Adrenal gland (tissue), 12 donors: ENCODE data around the gene TDRKH. TPM values are rescaled to one million over a fixed set of nuclear protein-coding genes. Genes with fewer than 3 reads are reported as not detected.

Experiments used
- DNase-seq, 7 donors: peaks; one replicate each; pipeline ENCODE4 v3.0.0-alpha.2; 2019 to 2020
- H3K27ac ChIP-seq, 5 donors: fragments of 200-600 bp; sonication (generic) in 4 of 5; 1 replicate in 3 of 5; 2 replicates in 2 of 5; pipeline versions ENCODE4 v1.5.1 to v1.8.0; 2016 to 2020; ENCODE audit warnings: mild to moderate bottlenecking in 1 of 5
- H3K27me3 ChIP-seq: fragments of 200-600 bp; 2 replicates; pipeline ENCODE4 v1.8.0; 2021
- H3K36me3 ChIP-seq, 2 donors: fragments of 200-600 bp; replicated peaks in 1 of 2; 1 replicate in 1 of 2; 2 replicates in 1 of 2; pipeline versions ENCODE4 v1.5.1 to v1.8.0; 2018 to 2022
- H3K4me1 ChIP-seq, 2 donors: fragments of 200-600 bp; replicated peaks in 1 of 2; 1 replicate in 1 of 2; 2 replicates in 1 of 2; pipeline versions ENCODE4 v1.5.1 to v1.8.0; 2018 to 2021
- H3K4me3 ChIP-seq, 4 donors: fragments of 200-600 bp; sonication (generic) in 3 of 4; one replicate each; pipeline ENCODE4 v1.5.1; 2016 to 2018
- H3K9me3 ChIP-seq, 3 donors: fragments of 200-600 bp; sonication (generic) in 1 of 3; replicated peaks in 1 of 3; 1 replicate in 2 of 3; 2 replicates in 1 of 3; pipeline versions ENCODE4 v1.5.1 to v1.8.0; 2016 to 2021
- POLR2A ChIP-seq, 2 donors: fragments of 450-650 bp; IDR thresholded peaks; one replicate each; pipeline ENCODE4 v1.6.1; 2017; ENCODE audit warnings: antibody characterized with exemption in 2 of 2, mild to moderate bottlenecking in 2 of 2, moderate library complexity in 1 of 2
- WGBS, 4 donors: extraction: QIAGEN DNeasy Blood & Tissue Kit in 2 of 4; methylation state at CpG; one replicate each; pipeline versions ENCODE4 v1.1.5 to v1.1.7; 2013 to 2017; 5-methylcytosine and 5-hydroxymethylcytosine counted together
- intact Hi-C, 2 donors: fragments of 100-400 bp; cut with DNase I; formaldehyde crosslinking; loops; one replicate each; pipeline versions ENCODE4 v1.14.1 to v1.15.0; 2022 to 2023
- polyA plus RNA-seq, 3 donors: library from polyadenylated mRNA; stranded (reverse); fragments of 200-250 nt in 2 of 3; fragments of 350-450 nt in 1 of 3; fragmentation: Illumina TruSeq in 1 of 3; extraction: RNeasy Lipid Tissue Mini Kit (QIAGEN cat#74804) in 1 of 3; gene quantifications; one replicate each; pipeline ENCODE4 v1.2.3, GENCODE V29; 2013 to 2014
- total RNA-seq, 9 donors: library from RNA; depleted of rRNA in 4 of 9; stranded (reverse); fragments of >200 nt in 4 of 9; fragments of 120-200 nt in 1 of 9; fragmentation: NEBNext Ultra II Directional in 1 of 9; extraction: Animal tissue kit (Norgen Biotek cat#: 25700) in 1 of 9; gene quantifications; one replicate each; pipeline versions ENCODE4 v1.1.0 to v1.2.4, GENCODE V29; 2013 to 2023
- TF ChIP-seq, protein P1 (sequence below), 6 experiments: fragments of 450-650 bp in 4 of 6; fragments of 200-600 bp in 2 of 6; sonication (generic) in 1 of 6; IDR thresholded peaks; 1 replicate in 5 of 6; 2 replicates in 1 of 6; pipeline versions ENCODE4 v1.5.1 to v1.8.0; 2016 to 2021; ENCODE audit warnings: antibody characterized with exemption in 6 of 6, mild to moderate bottlenecking in 2 of 6, moderate library complexity in 1 of 6
- donor health status: healthy with polysubstance abuse.
- donor health status: Bipolar disorder and iron deficiency.
- donor health status: DM: yes; HTN: yes; CAD: no.
- donor health status: DM: no; HTN: no; CAD: no.
- donor health status: DM: no; HTN: no; CAD: no.
- donor health status: DM: yes; HTN: yes; CAD: no.

TDRKH gene
- total and polyA plus RNA-seq, 12 donors = 2.1 to 9.1 (median 5.8) TPM

DNA sequence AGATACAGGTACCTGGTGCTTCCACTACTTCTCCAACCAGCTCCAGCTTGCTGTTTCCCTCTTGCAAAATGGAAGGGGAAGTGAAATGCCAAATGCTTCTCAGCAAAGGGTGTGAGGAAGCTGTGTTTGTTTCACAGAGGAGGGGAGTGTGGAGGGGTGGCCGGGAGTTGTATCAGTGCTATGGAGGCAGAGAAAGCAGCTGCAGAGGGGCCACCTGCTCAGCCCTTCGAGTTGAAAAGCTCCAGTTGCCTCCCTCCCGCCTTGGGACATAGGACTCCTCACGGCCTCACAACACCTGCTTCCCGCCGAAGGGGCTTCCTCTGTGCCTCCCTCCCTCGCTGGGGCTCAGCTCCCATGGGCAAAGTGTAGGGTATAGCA lies 27.0 kb upstream of the TDRKH start:
- Histone ChIP-seq H3K36me3 (no peaks in the 10 kb centered on the region), H3K4me3 (no peak overlapping the region), H3K27me3 (no peaks in the 10 kb centered on the region), H3K9me3 (no peaks in the 10 kb centered on the region), H3K27ac (no peak overlapping the region), H3K4me1 (peaks cover 0 to 3% of the 10 kb centered on the region in 2 donors)
- TF ChIP-seq, protein P1, sequence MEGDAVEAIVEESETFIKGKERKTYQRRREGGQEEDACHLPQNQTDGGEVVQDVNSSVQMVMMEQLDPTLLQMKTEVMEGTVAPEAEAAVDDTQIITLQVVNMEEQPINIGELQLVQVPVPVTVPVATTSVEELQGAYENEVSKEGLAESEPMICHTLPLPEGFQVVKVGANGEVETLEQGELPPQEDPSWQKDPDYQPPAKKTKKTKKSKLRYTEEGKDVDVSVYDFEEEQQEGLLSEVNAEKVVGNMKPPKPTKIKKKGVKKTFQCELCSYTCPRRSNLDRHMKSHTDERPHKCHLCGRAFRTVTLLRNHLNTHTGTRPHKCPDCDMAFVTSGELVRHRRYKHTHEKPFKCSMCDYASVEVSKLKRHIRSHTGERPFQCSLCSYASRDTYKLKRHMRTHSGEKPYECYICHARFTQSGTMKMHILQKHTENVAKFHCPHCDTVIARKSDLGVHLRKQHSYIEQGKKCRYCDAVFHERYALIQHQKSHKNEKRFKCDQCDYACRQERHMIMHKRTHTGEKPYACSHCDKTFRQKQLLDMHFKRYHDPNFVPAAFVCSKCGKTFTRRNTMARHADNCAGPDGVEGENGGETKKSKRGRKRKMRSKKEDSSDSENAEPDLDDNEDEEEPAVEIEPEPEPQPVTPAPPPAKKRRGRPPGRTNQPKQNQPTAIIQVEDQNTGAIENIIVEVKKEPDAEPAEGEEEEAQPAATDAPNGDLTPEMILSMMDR (IDR thresholded peaks at IDR 0.05) = no peak
- TF ChIP-seq POLR2A (IDR thresholded peaks at IDR 0.05) = no peak
- no peak for DNase-seq
- WGBS, 4 donors = 61 to 74% (median 64%) methylated on average over 3 to 7 of the region's 7 CpGs
- intact Hi-C loops = no loop called here

DNA sequence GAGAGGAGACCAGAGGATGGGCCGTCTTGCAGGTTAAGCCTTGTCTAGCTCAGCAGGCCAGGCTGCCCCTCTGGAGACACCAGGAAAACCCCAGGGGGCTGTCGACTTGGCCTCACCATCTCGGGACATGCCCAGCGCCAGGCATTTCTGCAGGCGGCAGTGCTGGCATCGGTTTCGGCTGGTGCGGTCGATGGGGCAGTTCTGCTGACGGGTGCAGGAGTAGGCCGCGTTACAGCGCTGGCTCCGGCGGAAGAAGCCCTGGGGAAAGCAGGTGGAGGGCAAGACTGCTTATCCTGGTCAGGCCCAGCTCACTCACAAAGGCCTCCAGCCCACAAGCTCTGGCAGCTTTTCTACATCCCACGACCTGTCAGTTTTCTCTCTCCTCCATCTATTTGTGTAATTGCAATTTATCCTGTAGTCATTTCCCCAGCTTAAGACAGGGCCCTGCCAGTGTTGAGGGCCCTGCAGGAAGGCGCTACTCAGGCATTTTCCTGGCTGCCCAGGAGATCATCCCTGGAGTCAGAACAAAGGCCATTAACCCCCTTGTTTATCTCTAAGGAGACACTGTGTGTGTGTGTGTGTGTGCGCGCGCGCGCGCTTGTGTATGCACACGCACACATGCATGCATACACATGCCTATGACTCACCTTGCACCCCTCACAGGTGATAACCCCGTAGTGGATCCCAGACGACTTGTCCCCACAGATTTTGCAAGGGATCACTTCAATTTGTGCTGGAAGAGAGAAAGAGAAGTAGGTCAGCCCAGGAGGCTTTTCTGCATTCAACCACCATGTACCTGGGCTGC lies 26.4 kb upstream of the TDRKH start:
- H3K4me3 ChIP-seq = no peak overlapping the region
- TF ChIP-seq, protein P1 (IDR thresholded peaks at IDR 0.05) = no peak
- no peak for TF ChIP-seq POLR2A (IDR thresholded peaks at IDR 0.05)
- H3K4me1 ChIP-seq = peaks cover 0 to 3% of the 10 kb centered on the region in 2 donors
- H3K36me3 ChIP-seq = no peaks in the 10 kb centered on the region
- 76 to 93% (median 83%) methylated on average over 14 to 26 of the region's 26 CpGs for WGBS, 4 donors
- H3K27ac ChIP-seq = no peak overlapping the region
- DNase-seq = no peak
- H3K9me3 ChIP-seq = no peaks in the 10 kb centered on the region
- no peaks in the 10 kb centered on the region for H3K27me3 ChIP-seq
- intact Hi-C loops = no loop called here

DNA sequence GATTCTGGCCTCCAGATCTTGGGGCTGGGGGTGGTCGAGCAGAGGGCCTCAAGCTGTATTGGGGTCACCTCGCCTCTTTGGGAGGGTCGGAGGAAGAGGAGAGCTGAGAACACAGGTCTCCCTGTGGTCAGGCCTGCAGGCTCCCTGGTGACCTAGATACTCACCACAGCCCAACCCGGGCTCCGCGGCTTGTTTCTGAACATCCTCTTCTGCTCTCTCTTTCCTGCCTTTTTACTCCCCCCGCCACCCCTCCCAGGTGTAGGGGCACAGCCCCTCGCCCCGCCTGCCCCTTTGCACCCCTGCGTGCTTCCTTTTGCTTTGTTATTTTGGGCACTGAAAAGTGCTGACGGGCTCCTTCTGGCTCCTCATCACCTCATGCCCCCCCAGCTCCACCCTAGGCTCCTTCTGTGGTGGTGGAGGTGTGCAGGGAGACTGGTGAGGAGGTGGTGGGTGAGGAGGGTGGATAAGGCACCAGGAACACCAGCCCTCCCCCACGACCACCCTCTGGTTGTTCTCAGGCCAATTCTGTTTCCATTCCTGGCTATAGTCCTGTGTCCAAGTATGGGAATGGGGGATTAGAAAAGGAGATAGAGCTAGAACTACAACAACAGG lies 25.5 kb upstream of the TDRKH start:
- 62 to 78% (median 67%) methylated on average over 11 to 12 of the region's 12 CpGs for WGBS, 4 donors
- Histone ChIP-seq H3K27ac (no peak overlapping the region), H3K9me3 (no peaks in the 10 kb centered on the region), H3K27me3 (no peaks in the 10 kb centered on the region), H3K36me3 (no peaks in the 10 kb centered on the region), H3K4me3 (no peak overlapping the region), H3K4me1 (peaks cover 0 to 3% of the 10 kb centered on the region in 2 donors)
- DNase-seq = no peak
- TF ChIP-seq, protein P1 (IDR thresholded peaks at IDR 0.05) = no peak
- TF ChIP-seq POLR2A (IDR thresholded peaks at IDR 0.05) = no peak
- intact Hi-C loops = no loop called here

DNA sequence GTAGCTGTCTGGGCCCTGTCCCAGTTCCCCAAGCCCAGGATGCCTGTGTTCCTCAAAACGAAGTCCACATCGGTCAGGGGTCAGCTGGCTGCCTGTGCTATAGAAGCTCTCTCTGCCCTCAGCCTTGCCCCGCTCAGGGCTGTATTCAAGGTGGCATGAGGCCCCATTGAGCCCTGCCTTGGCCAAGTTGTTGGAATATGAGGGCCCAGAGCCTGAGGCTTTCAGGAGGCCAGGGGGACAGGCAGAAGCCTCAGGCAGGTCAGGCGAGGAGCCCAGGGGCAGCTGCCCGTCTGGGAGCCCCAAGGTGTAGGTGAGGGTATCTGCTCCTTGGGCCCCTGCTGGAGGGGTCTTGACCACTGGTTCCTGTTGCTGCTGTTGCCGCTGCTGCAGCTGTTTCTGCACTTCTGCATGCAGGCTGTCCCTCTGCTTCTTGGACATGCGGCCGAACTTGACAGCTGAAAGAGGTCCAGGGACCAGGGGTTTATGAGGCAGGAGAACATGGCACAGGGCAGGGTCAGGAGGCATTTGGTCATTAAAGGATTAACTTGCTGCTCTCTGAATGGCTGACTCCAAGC lies 24.8 kb upstream of the TDRKH start:
- Histone ChIP-seq H3K4me3 (no peak overlapping the region), H3K27ac (no peak overlapping the region), H3K9me3 (no peaks in the 10 kb centered on the region), H3K27me3 (no peaks in the 10 kb centered on the region), H3K4me1 (no peaks in the 10 kb centered on the region), H3K36me3 (no peaks in the 10 kb centered on the region)
- no peak for DNase-seq
- intact Hi-C loops = no loop called here
- TF ChIP-seq POLR2A (IDR thresholded peaks at IDR 0.05) = no peak
- TF ChIP-seq, protein P1 (IDR thresholded peaks at IDR 0.05) = no peak
- 70 to 88% (median 83%) methylated on average over 3 to 8 of the region's 8 CpGs for WGBS, 4 donors
